Measurements from ENCODE around the gene NCS1. TPM values are rescaled to one million over a fixed set of nuclear protein-coding genes. Genes with fewer than 3 reads are reported as not detected.

Gene NCS1
- total RNA-seq, 1 experiment from 2014 or later, result 18.2 TPM

DNA sequence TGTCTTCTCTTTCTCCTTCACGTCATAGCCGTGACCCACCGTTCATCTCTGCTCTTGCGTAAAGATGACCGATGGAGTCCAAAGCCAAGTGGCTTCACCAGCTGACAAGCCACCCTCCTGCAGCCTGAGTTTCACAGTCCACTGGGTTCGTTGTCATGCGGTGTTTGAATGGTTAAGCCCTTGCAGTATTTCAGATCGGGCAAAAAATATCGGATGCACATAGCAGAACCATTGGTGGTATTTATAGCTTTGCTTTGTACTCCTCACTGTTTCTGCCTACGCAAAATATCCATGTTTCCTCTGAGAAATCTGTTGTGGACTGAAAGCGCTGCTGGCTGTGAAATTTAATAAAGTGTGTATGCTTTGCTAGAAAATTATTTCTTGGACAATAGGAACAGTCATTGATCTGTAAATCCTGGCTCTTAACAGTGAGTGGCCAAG lies 34.5 kb upstream of the NCS1 start:
- TF ChIP-seq, protein P1, sequence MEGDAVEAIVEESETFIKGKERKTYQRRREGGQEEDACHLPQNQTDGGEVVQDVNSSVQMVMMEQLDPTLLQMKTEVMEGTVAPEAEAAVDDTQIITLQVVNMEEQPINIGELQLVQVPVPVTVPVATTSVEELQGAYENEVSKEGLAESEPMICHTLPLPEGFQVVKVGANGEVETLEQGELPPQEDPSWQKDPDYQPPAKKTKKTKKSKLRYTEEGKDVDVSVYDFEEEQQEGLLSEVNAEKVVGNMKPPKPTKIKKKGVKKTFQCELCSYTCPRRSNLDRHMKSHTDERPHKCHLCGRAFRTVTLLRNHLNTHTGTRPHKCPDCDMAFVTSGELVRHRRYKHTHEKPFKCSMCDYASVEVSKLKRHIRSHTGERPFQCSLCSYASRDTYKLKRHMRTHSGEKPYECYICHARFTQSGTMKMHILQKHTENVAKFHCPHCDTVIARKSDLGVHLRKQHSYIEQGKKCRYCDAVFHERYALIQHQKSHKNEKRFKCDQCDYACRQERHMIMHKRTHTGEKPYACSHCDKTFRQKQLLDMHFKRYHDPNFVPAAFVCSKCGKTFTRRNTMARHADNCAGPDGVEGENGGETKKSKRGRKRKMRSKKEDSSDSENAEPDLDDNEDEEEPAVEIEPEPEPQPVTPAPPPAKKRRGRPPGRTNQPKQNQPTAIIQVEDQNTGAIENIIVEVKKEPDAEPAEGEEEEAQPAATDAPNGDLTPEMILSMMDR (IDR thresholded peaks at IDR 0.05; ENCODE audit: insufficient read depth in 1 of 2, low read depth in 1 of 2, low read length in 1 of 2, severe bottlenecking in 1 of 2, unreplicated experiment in 1 of 2), result no peak
- Histone ChIP-seq H3K4me1 (no peaks in the 10 kb centered on the region), H3K4me3 (ENCODE audit: low read depth, low read length) (no peak overlapping the region), H3K36me3 (ENCODE audit: control insufficient read depth, insufficient read depth, low read length) (no peaks in the 10 kb centered on the region; the same call in 1 of the 2 replicates), H3K9me3 (no peaks in the 10 kb centered on the region), H3K27me3 (replicated peaks; ENCODE audit: control insufficient read depth, insufficient read depth, low read length) (no peaks in the 10 kb centered on the region)
- intact Hi-C loops (cut with micrococcal nuclease; ENCODE audit: unreplicated experiment), result no loop called here
- Mint-ChIP-seq H3K9me3 (ENCODE audit: unreplicated experiment) (no peaks in the 10 kb centered on the region), H3K4me1 (ENCODE audit: low read depth, unreplicated experiment) (no peaks in the 10 kb centered on the region), H3K27me3 (ENCODE audit: insufficient read depth, unreplicated experiment) (no peaks in the 10 kb centered on the region), H3K27ac (ENCODE audit: unreplicated experiment) (no peak overlapping the region), H3K36me3 (ENCODE audit: insufficient read depth, unreplicated experiment) (peaks cover 6% of the 10 kb centered on the region), H3K4me3 (ENCODE audit: unreplicated experiment) (no peak overlapping the region)
- ChIA-PET POLR2A (no interaction called here), CTCF (no interaction called here)
- no TSS peak for BruUV-seq (replicated peaks)
- no peak for DNase-seq

DNA sequence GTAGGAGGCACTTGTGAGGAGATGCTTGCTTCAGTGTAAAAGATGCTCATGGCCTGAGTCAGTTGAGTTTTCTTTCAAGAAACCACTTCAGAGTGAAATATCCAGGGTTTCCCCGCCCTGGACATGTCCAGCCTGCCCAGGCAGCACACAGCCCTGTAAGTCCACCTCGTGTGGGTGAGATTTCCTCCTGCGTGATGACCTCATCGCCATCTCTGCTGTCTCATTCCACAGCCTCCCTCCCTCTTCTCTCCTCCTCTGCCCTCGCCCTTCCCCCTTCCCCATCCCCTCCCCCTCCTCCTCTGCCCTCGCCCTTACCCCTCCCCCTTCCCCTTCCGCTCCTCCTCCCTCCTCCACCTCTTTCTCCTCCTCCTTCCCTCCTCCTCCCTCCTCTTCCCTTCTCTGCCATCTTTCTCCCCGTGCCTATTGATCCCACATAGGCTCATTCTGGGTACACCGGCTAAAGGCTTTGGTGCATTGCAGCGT lies 34.0 kb upstream of the NCS1 start:
- DNase-seq, result no peak
- H3K27me3 ChIP-seq (replicated peaks; ENCODE audit: control insufficient read depth, insufficient read depth, low read length), result no peaks in the 10 kb centered on the region
- no peaks in the 10 kb centered on the region for H3K27me3 Mint-ChIP-seq (ENCODE audit: insufficient read depth, unreplicated experiment)
- H3K4me3 Mint-ChIP-seq (ENCODE audit: unreplicated experiment), result no peak overlapping the region
- no peak overlapping the region for H3K4me3 ChIP-seq (ENCODE audit: low read depth, low read length)
- no peaks in the 10 kb centered on the region for H3K9me3 Mint-ChIP-seq (ENCODE audit: unreplicated experiment)
- intact Hi-C loops (cut with micrococcal nuclease; ENCODE audit: unreplicated experiment), result no loop called here
- no peaks in the 10 kb centered on the region for H3K9me3 ChIP-seq
- H3K36me3 Mint-ChIP-seq (ENCODE audit: insufficient read depth, unreplicated experiment), result peaks cover 6% of the 10 kb centered on the region
- ChIA-PET POLR2A (no interaction called here), CTCF (no interaction called here)
- no TSS peak for BruUV-seq (replicated peaks)
- H3K4me1 Mint-ChIP-seq (ENCODE audit: low read depth, unreplicated experiment), result no peaks in the 10 kb centered on the region
- TF ChIP-seq, protein P1 (IDR thresholded peaks at IDR 0.05; ENCODE audit: insufficient read depth in 1 of 2, low read depth in 1 of 2, low read length in 1 of 2, severe bottlenecking in 1 of 2, unreplicated experiment in 1 of 2), result no peak
- no peak overlapping the region for H3K27ac Mint-ChIP-seq (ENCODE audit: unreplicated experiment)
- H3K4me1 ChIP-seq, result no peaks in the 10 kb centered on the region
- H3K36me3 ChIP-seq (ENCODE audit: control insufficient read depth, insufficient read depth, low read length), result no peaks in the 10 kb centered on the region; the same call in 1 of the 2 replicates

DNA sequence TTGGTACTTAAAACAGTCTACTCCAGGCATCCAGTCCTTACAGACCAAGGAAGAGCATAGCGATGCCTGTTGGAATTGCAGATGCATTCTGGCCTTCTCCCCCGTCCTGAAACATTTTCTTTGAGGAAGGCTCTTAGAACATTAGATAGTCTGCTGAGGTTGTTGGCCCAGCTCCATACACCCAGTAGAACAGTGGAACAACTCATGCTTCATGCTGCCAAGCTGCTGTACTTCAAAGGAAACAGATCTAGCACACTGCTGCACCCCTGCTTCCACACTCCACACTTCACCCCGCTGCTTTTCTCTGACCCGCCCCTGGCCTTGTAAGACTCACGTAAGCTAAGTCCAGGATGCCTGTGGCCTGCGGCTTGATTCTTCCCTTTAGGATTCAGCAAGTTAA lies 33.4 kb upstream of the NCS1 start:
- Histone ChIP-seq H3K36me3 (ENCODE audit: control insufficient read depth, insufficient read depth, low read length) (no peaks in the 10 kb centered on the region; the same call in 1 of the 2 replicates), H3K4me1 (no peaks in the 10 kb centered on the region), H3K9me3 (no peaks in the 10 kb centered on the region), H3K27me3 (replicated peaks; ENCODE audit: control insufficient read depth, insufficient read depth, low read length) (no peaks in the 10 kb centered on the region), H3K4me3 (ENCODE audit: low read depth, low read length) (no peak overlapping the region)
- no peak for DNase-seq
- CTCF ChIA-PET, result no interaction called here
- intact Hi-C loops (cut with micrococcal nuclease; ENCODE audit: unreplicated experiment), result no loop called here
- no peak overlapping the region for H3K4me3 Mint-ChIP-seq (ENCODE audit: unreplicated experiment)
- H3K36me3 Mint-ChIP-seq (ENCODE audit: insufficient read depth, unreplicated experiment), result peaks cover 6% of the 10 kb centered on the region
- POLR2A ChIA-PET, result no interaction called here
- no TSS peak for BruUV-seq (replicated peaks)
- H3K27me3 Mint-ChIP-seq (ENCODE audit: insufficient read depth, unreplicated experiment), result no peaks in the 10 kb centered on the region
- TF ChIP-seq, protein P1 (IDR thresholded peaks at IDR 0.05; ENCODE audit: insufficient read depth in 1 of 2, low read depth in 1 of 2, low read length in 1 of 2, severe bottlenecking in 1 of 2, unreplicated experiment in 1 of 2), result no peak
- H3K4me1 Mint-ChIP-seq (ENCODE audit: low read depth, unreplicated experiment), result no peaks in the 10 kb centered on the region
- H3K27ac Mint-ChIP-seq (ENCODE audit: unreplicated experiment), result no peak overlapping the region
- H3K9me3 Mint-ChIP-seq (ENCODE audit: unreplicated experiment), result no peaks in the 10 kb centered on the region

All from Caco-2 (cell line).